Activated CD4-positive, alpha-beta T cell treated with anti-CD3 and anti-CD28 coated beads, Interleukin-2, amount 50 U/mL, for 16 hours (primary cell): ENCODE results near the gene KAZN.
A peak's percentile ranks its signal among the peaks of the same experiment; 100 is the strongest.

ENCODE experiments used
- DNase-seq: peaks from one replicate; pipeline ENCODE4 v3.0.0-alpha.2; 2020

KAZN gene

DNA sequence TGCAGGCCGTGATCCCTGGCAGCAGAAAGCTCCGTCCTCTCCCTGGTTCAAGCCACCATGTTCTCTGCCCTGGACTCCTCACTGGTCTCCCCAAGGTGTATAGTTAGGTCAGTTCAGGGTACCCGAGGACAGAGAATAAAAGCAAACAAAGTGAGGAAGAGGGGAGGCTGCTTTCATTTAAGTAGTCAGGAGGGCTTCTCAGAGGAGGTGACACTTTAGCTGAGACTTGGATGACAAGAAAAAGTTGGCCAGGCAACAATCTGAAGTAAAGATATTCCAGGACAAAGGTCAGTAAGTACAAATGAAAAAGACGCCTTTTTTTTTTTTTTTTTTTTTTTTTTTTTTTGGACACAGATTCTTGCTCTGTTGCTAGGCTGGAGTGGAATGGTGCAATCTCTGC is 297.2 kb downstream of the KAZN start:
- no peak for DNase-seq

DNA sequence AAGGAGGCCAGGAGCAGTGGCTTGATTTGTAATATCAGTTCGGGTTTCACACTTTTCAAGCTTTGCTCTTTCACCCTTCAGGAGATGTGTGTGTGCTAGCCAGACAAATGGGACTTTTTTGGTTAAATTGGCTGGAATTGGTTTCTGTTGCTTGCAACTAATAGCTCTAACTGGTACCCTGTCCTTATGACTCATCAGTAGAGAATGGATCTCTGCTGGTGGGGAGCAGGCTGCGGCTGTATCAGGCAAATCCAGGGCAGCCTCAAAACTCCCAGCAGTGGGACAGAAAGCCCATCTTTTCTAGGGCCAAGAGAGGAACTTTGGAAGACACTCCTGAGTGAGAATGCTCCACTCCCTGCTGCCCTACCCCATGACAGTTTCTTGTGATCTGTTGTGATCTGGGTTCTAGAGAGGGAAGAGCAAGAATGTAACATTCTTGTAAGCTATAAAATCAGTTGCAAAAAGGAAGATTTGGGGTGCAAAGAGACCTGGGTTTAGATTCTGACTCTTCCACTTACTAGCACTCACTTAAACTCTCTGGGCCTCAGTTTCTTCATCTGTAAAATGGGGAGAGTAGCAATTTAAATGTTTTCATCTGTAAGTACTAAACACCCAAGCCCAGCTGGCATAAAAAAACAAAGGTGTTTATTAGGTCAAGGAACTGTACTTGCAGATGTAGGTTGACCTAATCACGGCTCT is 298.0 kb downstream of the KAZN start:
- DNase-seq: no peak

DNA sequence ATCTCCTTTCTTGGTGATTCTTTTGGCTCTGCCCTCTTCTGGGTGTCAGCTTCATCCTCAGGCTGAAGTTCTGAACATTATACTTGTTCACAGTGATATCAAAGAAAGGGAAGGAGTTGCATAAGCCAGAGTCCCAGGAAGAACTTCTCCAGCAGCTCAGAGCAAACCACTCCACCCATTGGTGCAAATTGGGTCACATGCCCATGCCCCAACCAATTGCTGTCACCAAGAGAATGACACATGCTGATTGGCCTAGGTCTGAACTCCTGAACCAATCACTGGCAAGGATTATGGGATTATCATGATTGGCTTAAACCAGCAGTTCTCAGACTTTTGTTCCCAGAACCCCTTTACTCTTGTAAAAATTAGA is 298.6 kb downstream of the KAZN start:
- no peak for DNase-seq

DNA sequence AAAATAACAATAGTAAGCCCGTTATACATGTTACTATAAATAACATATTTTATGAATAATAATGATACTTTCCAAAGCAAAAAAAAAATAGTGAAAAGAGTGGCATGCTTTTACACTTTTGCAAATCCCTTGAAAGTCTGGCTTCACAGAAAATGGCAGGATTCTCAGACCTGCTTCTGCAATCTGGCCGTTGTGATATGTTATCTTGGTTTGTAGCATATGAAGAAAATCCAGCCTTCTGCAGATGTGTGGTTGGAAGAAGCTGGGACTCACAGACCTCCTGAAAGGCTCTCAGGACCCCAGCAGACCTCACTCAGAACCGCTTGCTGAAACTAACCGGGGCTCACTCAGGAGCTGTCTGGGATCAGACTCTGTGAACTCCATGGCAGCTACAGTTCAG is 299.1 kb downstream of the KAZN start:
- no peak for DNase-seq

- no peak for DNase-seq
Observed at GRCh38 chr1:14897997-14898645, 299.6 kb downstream of the KAZN start.

GRCh38 chr1:14899686-14900085 is 301.2 kb downstream of the KAZN start:
- DNase-seq: no peak

GRCh38 chr1:14901371-14901954 is 303.0 kb downstream of the KAZN start:
- DNase-seq: no peak

GRCh38 chr1:14903922-14904321 is 305.4 kb downstream of the KAZN start:
- DNase-seq: no peak

DNA sequence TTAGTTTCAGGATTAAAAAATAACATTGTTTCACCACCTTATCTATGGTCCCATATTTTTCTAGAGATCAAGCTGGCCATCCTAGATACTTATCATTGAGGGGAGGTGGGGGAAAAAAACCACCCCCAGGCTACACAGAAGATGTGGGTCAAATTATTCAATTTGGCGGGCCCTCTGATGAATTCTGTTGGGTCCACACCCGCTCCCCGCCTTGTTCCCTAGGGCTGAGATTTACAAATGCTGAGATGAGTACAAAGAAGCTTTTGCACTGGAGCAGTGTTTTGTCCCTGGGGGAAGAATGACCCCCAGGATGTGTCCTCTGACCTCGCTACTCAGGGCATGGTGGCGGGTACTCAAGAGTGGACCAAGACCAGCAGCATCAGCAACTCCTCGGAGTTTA is 308.2 kb downstream of the KAZN start:
- DNase-seq: no peak

GRCh38 chr1:14907416-14907815 is 308.9 kb downstream of the KAZN start:
- DNase-seq: no peak

- no peak for DNase-seq
Observed at GRCh38 chr1:14909273-14909672, 310.8 kb downstream of the KAZN start.

GRCh38 chr1:14909920-14910460 is 311.5 kb downstream of the KAZN start:
- no peak for DNase-seq

- no peak for DNase-seq
Observed at GRCh38 chr1:14910984-14911721, 312.7 kb downstream of the KAZN start.

DNA sequence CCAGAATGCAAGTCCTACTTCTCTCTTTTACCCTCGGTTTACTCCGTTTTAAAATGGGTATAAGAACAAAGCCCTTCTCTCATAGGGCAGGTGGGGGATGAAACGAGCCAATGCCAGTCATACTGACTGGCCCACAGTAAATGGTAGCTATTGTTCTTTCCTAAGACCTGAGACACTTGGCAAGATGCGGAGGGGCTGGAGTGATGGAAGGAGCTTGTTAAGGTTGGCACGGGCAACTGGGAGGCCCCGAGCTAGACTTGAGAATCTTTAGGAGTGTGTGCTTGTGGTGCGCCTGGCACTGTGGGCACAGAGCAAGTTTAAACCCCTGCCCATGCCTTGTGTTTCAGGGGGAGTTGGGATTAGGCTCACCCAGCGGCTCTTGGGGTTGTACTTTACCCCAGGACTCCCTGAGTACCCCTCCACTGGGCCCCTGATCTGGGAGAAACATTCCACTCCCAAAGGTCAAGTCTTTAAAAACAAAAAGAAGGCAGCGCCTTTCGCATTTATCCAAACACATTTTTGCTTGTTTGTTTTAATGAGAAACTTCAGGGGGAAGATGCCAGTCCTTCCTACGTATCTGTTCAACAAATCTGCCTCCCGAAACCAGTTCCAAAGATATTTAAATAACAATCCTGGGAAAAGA is 314.5 kb downstream of the KAZN start:
- no peak for DNase-seq

GRCh38 chr1:14913482-14914177 is 315.1 kb downstream of the KAZN start:
- DNase-seq: no peak

DNA sequence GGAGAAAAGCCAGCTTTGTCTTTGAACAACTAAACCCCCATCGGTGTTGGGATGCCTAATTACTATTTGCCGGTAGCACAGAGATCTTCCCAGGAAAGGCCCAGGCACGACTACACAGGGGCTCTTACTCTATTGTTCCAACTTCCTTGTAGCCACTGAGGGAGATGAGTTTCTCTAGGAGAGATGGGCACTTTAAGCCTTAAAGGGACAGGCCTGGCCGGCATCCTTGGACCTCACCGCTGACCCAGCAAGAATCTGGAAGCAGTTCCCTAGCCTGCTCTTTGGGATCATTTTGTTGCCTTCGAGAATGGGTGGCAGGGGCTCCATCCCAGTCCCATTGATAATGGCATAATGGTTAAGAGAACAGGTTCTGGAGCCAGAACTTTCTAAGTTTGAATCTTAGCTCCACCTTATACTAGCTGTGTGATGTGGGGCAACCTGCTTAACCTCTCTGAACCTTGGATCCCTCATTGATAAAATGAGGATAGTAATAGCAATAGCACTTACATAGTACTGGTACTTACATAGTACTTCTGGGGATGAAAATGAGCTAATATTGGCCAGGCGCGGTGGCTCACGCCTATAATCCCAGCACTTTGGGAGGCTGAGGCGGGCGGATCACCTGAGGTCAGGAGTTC is 316.0 kb downstream of the KAZN start:
- DNase-seq: no peak

DNA sequence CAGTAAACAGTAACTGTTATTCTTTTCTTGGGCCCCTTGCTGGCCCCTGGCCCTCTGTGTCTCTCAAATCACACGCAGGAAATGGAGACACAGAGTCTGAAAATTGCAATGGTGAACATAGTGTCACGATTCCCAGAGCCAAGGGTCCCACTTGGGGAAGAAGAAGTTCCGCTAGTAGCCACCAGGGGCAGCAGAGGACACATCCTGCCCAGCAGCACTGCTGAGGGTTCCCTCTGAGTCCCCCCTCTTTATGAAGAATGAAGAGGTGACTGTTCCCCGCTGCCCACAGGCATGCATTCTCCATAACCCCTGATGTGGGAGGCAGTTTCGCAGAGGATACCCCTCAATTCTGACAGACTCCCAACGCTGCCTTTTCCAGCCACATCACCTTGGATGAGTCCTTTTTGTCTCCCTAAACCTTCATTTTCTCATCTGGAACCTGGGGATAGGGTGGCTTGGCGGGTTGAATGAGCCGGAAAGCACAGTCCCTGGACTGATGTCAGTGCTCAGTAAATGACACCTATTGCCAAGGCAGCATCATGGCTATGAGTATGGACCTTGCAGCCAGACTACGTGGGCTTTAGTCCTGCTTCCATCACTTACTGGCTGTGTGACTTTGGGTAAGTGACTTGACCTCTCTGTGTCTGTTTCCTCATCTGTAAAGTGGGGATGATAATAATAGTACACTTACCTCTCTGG is 317.0 kb downstream of the KAZN start:
- peak; percentile 35 for DNase-seq

DNA sequence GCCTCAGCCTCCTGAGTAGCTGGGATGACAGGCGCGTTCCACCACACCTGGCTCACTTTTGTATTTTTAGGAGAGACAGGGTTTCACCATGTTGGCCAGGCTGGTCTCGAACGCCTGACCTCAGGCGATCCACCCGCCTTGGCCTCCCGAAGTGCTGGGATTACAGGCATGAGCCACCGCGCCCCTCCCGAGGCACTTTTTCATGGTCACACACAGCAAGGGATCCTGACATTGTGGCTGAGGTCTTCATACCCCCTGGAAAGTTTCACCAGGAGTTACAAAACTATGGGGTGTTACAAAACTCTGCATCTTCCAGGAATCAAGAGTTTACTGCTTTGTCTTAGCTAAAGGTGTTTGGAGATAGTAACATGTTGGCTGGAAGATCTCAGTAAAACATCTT is 320.8 kb downstream of the KAZN start:
- no peak for DNase-seq

GRCh38 chr1:14919751-14920150 is 321.3 kb downstream of the KAZN start:
- no peak for DNase-seq

GRCh38 chr1:14921057-14921456 is 322.6 kb downstream of the KAZN start:
- no peak for DNase-seq
